ENCODE data around the gene ZNF548. TPM values are rescaled to one million over a fixed set of nuclear protein-coding genes. Genes with fewer than 3 reads are reported as not detected.

ZNF548 gene
- total RNA-seq, 1 experiment from 2014 or later, result 11.6 TPM

Other genes starting within 250 kb of the ZNF548 start
- gene ZIM3, start 244.7 kb upstream of the ZNF548 start, total RNA-seq (2014; rRNA removed; shearing (Covaris generic)), result not detected in 2 replicates
- gene DUXA, start 222.4 kb upstream of the ZNF548 start, total RNA-seq (2014; rRNA removed; shearing (Covaris generic)), result not detected in 2 replicates
- gene ZNF264, start 198.4 kb upstream of the ZNF548 start, total RNA-seq (2014; rRNA removed; shearing (Covaris generic)), result 26.9 and 32.3 TPM in 2 replicates
- gene AURKC, start 158.8 kb upstream of the ZNF548 start, total RNA-seq (2014; rRNA removed; shearing (Covaris generic)), result 0.92 and 1.0 TPM in 2 replicates
- 6.4 and 7.3 TPM in 2 replicates for gene ZNF805, start 149.2 kb upstream of the ZNF548 start, total RNA-seq (2014; rRNA removed; shearing (Covaris generic))
- 22.6 and 22.7 TPM in 2 replicates for gene ZNF460, start 109.4 kb upstream of the ZNF548 start, total RNA-seq (2014; rRNA removed; shearing (Covaris generic))
- 4.5 and 6.4 TPM in 2 replicates for gene ZNF543, start 69.4 kb upstream of the ZNF548 start, total RNA-seq (2014; rRNA removed; shearing (Covaris generic))
- gene ZNF304, start 38.6 kb upstream of the ZNF548 start, total RNA-seq (2014; rRNA removed; shearing (Covaris generic)), result 5.0 and 7.0 TPM in 2 replicates
- 12.2 and 17.1 TPM in 2 replicates for gene TRAPPC2B, start 26.3 kb upstream of the ZNF548 start, total RNA-seq (2014; rRNA removed; shearing (Covaris generic))
- 4.0 and 6.4 TPM in 2 replicates for gene ZNF547, start 26.3 kb upstream of the ZNF548 start, total RNA-seq (2014; rRNA removed; shearing (Covaris generic))
- gene ZNF17, start 21.3 kb downstream of the ZNF548 start, total RNA-seq (2014; rRNA removed; shearing (Covaris generic)), result 6.1 and 16.0 TPM in 2 replicates
- 16.0 and 17.7 TPM in 2 replicates for gene ZNF749, start 45.5 kb downstream of the ZNF548 start, total RNA-seq (2014; rRNA removed; shearing (Covaris generic))
- gene VN1R1, start 67.3 kb downstream of the ZNF548 start, total RNA-seq (2014; rRNA removed; shearing (Covaris generic)), result 0.14 TPM in 1 of 2 replicates, not detected in the other
- gene ZNF772, start 87.7 kb downstream of the ZNF548 start, total RNA-seq (2014; rRNA removed; shearing (Covaris generic)), result 11.3 and 18.0 TPM in 2 replicates
- gene ZNF419, start 97.9 kb downstream of the ZNF548 start, total RNA-seq (2014; rRNA removed; shearing (Covaris generic)), result 6.9 and 8.0 TPM in 2 replicates
- gene ZNF773, start 110.1 kb downstream of the ZNF548 start, total RNA-seq (2014; rRNA removed; shearing (Covaris generic)), result 21.9 and 22.3 TPM in 2 replicates
- gene ZNF549, start 137.5 kb downstream of the ZNF548 start, total RNA-seq (2014; rRNA removed; shearing (Covaris generic)), result 3.7 and 4.2 TPM in 2 replicates
- 7.4 and 9.5 TPM in 2 replicates for gene ZNF550, start 170.0 kb downstream of the ZNF548 start, total RNA-seq (2014; rRNA removed; shearing (Covaris generic))
- gene ZNF416, start 189.1 kb downstream of the ZNF548 start, total RNA-seq (2014; rRNA removed; shearing (Covaris generic)), result 5.1 and 5.2 TPM in 2 replicates
- 0.51 and 1.5 TPM in 2 replicates for gene ZIK1, start 194.3 kb downstream of the ZNF548 start, total RNA-seq (2014; rRNA removed; shearing (Covaris generic))
- gene ZNF530, start 210.0 kb downstream of the ZNF548 start, total RNA-seq (2014; rRNA removed; shearing (Covaris generic)), result 22.0 and 30.3 TPM in 2 replicates
- 25.0 and 33.3 TPM in 2 replicates for gene ZNF134, start 224.4 kb downstream of the ZNF548 start, total RNA-seq (2014; rRNA removed; shearing (Covaris generic))
- 10.0 and 17.7 TPM in 2 replicates for gene ZNF211, start 243.3 kb downstream of the ZNF548 start, total RNA-seq (2014; rRNA removed; shearing (Covaris generic))